Fibroblast of the aortic adventitia (primary cell): ENCODE data around the gene C5orf24. TPM values are rescaled to one million over a fixed set of nuclear protein-coding genes. Genes with fewer than 3 reads are reported as not detected.
"Not testable (repeated sequence)": the region's sequence is repeated elsewhere in the genome, so short reads cannot be mapped to it uniquely, and the experiment has no call there.

Experiments
- DNase-seq: peaks from one replicate; pipeline ENCODE4 v3.0.0-alpha.2; 2010; ENCODE audit warnings: low read depth
- H3K4me3 ChIP-seq: 2 replicates; pipeline ENCODE4 v1.5.1; 2011; ENCODE audit warnings: low read depth, mild to moderate bottlenecking, control low read depth, low read length, moderate library complexity
- CTCF ChIP-seq: IDR thresholded peaks from 2 replicates; pipeline ENCODE4 v1.5.1; 2011; ENCODE audit warnings: mild to moderate bottlenecking, low read length, control low read depth, inconsistent platforms; ENCODE audit not compliant: insufficient read depth
- total RNA-seq: library from RNA; depleted of rRNA; stranded (reverse); fragments of >200 nt; gene quantifications from 2 replicates; pipeline ENCODE4 v1.2.3, GENCODE V29; 2012; ENCODE audit warnings: low replicate concordance

Gene C5orf24
- total RNA-seq, 1 donor = 61.5 TPM

- peak; percentile 61 for DNase-seq
- no peak overlapping the region for H3K4me3 ChIP-seq
- peak; percentile 71 for TF ChIP-seq CTCF
These were observed 5.6 kb downstream of the C5orf24 start for GRCh38 chr5:134851307-134851923.

- H3K4me3 ChIP-seq, DNase-seq: not testable (repeated sequence)
These were observed 10.7 kb downstream of the C5orf24 start for GRCh38 chr5:134856465-134856864.

- no peak for DNase-seq
- no peak for TF ChIP-seq CTCF
- H3K4me3 ChIP-seq = no peak overlapping the region
These were observed 11.6 kb downstream of the C5orf24 start for GRCh38 chr5:134857401-134857800.

- DNase-seq = no peak
- H3K4me3 ChIP-seq = no peak overlapping the region
- TF ChIP-seq CTCF = no peak
These were observed 18.9 kb downstream of the C5orf24 start for GRCh38 chr5:134864707-134865106.

GRCh38 chr5:134873494-134873893, 27.7 kb downstream of the C5orf24 start:
- no peak for TF ChIP-seq CTCF
- no peak for DNase-seq
- peak overlapping the region; percentile 91 for H3K4me3 ChIP-seq

- DNase-seq = peak; percentile 83
- H3K4me3 ChIP-seq = peak within 1 kb of the TSS; percentile 91
- no peak for TF ChIP-seq CTCF
These were observed 28.4 kb downstream of the C5orf24 start, which contains the start of gene TXNDC15 for GRCh38 chr5:134873987-134874830. TXNDC15 (plus strand) TSS chr5:134874371; CDS start chr5:134874428, 57 bp downstream.
